Stimulated activated memory B cell treated with anti-CD40 and anti-IgM and Interleukin-4, amounts not matched to agents 10 μg/mL and 1 μg/mL and 100 μg/mL, for 72 hours (primary cell): ENCODE results near the gene NKX2-3.

Source experiments
- ATAC-seq: fragments of 150-1000 bp; cut with Tn5 transposase; 2 replicates; pipeline ENCODE4 v1.10.0; 2021
- H3K27ac Mint-ChIP-seq: one replicate; pipeline ENCODE4 v1.8.0; 2022; ENCODE audit warnings: mild to moderate bottlenecking, mixed read lengths
- H3K27me3 Mint-ChIP-seq: one replicate; pipeline ENCODE4 v1.8.0; 2022; ENCODE audit warnings: mixed read lengths
- H3K36me3 Mint-ChIP-seq: one replicate; pipeline ENCODE4 v1.8.0; 2022; ENCODE audit warnings: mixed read lengths
- H3K4me1 Mint-ChIP-seq: one replicate; pipeline ENCODE4 v1.8.0; 2022; ENCODE audit warnings: mixed read lengths
- H3K4me3 Mint-ChIP-seq: one replicate; pipeline ENCODE4 v1.8.0; 2022; ENCODE audit warnings: mild to moderate bottlenecking, moderate library complexity, mixed read lengths
- H3K9me3 Mint-ChIP-seq: one replicate; pipeline ENCODE4 v1.8.0; 2022; ENCODE audit warnings: mixed read lengths

The NKX2-3 gene

DNA sequence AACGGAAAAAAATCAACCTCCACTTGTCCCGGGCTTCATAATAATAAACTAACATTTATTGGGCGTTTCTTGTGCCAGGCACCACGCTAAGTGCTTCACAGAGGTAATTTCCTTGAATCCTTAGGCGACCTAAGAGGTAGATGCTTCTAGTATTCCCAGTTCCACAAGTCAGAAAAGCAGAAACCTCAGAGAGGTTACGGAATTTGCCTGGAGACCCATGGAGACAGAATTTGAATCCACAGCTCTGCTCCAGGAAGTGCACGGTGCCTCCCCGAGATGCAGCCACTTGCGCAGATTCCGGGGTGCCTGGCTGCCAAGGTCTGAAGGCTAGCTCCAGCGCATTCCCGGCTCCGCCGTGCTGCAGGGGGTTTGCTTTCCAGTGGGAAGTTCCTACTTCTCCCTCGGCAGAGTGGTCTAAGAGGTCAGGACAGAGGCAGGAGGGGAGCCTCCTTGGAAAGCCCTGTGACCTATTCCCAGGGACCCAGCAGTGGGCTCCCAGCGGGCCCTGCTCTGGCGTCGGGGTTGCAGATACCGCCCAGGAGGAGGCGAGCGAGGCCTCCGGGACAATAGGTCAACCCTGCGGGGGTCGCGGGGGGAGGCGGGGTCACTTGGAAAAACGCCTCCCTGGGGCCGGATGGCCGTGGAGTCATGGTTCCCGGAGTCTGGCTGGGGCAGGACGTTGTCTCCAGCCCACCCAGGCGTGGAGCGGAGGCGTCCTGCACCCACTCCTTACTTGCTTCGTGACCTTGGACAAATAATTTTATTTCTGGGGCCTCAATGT, 10.1 kb upstream of the NKX2-3 start:
- Mint-ChIP-seq H3K4me3 (peak overlapping the region; percentile 29), H3K4me1 (peaks cover 15% of the 10 kb centered on the region), H3K9me3 (peaks cover 4% of the 10 kb centered on the region), H3K36me3 (peaks cover 7% of the 10 kb centered on the region), H3K27me3 (peaks cover 96% of the 10 kb centered on the region), H3K27ac (no peak overlapping the region)
- no peak for ATAC-seq

DNA sequence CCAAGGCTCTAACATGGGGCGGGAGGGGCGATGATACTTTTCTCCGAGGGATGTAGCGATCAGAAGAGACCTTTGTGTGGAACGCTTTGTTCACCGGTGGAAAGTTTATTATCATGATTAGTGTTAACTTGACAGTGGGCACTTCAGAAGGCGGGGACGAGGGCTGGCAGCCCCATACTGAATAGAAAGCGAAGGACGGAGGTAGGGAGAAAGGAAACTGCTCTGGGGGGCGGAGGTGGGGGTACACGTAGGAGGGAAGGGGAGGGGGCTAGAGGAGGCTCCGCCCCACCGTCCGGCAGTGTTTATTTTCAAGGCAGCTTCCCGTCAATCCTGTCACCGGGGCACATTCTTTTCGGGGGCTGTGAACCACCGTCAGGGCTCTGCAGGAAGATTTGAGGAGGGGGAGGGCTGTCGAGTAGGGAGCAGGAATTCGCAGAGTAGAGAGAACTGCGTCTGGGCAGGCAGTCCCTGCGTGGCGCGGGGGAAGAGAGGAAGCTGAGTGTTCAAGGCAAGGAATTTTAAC, 9.4 kb upstream of the NKX2-3 start:
- no peak for ATAC-seq
- peaks cover 15% of the 10 kb centered on the region for H3K4me1 Mint-ChIP-seq
- H3K27ac Mint-ChIP-seq, result no peak overlapping the region
- H3K36me3 Mint-ChIP-seq, result peaks cover 7% of the 10 kb centered on the region
- H3K4me3 Mint-ChIP-seq, result peak overlapping the region; percentile 29
- H3K9me3 Mint-ChIP-seq, result peaks cover 4% of the 10 kb centered on the region
- H3K27me3 Mint-ChIP-seq, result peaks cover 96% of the 10 kb centered on the region

DNA sequence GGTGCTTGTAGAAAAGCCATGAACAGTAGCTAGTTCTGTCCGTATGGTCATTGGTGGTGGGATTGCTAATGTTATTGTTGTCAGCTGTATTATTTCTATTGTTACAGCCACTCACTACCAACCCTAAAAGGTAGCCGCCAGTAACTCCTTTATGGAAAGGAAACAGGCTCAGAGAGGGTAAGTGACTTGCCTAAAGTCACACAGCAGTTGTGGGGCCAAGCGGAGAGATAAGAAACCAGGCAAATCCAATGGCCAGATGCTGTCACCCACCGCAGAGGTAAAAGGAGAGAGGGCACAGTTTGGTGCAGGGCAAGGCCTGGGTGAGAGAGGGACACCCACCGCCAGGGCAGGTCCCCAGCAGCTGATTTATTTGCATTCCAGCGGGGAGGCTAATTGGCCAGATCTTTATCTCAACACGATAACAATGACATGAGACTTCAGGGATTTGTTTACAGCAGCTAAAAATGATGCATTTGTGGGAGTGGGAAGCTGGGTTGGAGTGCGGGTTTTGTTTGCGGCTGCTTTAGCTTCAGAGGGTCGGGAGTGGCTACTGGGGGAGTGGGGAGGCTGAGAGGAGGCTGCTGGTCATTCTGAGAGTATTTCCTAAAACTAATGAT, 8.6 kb upstream of the NKX2-3 start:
- Mint-ChIP-seq H3K27me3 (peaks cover 97% of the 10 kb centered on the region), H3K4me1 (peaks cover 15% of the 10 kb centered on the region), H3K27ac (no peak overlapping the region), H3K4me3 (no peak overlapping the region), H3K36me3 (peaks cover 7% of the 10 kb centered on the region), H3K9me3 (peaks cover 4% of the 10 kb centered on the region)
- no peak for ATAC-seq

DNA sequence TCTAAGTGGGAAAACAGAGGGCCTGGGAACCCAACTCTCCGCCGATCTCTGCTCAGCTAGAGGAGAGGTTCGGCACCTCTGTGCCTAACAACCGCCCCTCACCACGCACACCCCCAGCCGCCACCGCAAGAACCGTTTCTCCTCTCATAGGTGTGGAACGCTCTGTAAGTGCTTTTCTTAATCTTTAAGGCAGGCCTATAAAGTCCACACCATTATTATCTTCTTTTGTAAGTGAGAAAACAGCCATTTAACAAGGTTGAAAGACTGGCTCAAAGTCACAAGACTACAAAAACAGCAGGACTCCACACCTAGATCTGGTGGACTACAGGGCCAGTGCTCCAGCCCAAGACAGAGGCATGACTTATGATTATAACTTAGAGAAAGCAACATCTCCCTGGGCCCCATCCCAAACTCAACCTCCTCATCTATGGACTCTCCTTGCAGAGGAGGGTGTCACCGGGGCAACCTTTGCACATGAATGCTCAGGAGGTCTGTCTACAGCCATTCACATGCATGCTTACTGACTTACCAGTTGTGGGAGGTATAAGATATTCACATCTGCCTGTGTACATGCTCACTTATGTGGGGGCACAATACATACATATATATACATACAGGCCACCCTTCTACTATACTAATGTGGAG, 7.9 kb upstream of the NKX2-3 start:
- Mint-ChIP-seq H3K4me3 (no peak overlapping the region), H3K4me1 (peaks cover 17% of the 10 kb centered on the region), H3K27ac (no peak overlapping the region), H3K9me3 (peaks cover 4% of the 10 kb centered on the region), H3K27me3 (peaks cover 97% of the 10 kb centered on the region), H3K36me3 (peaks cover 7% of the 10 kb centered on the region)
- ATAC-seq, result no peak

DNA sequence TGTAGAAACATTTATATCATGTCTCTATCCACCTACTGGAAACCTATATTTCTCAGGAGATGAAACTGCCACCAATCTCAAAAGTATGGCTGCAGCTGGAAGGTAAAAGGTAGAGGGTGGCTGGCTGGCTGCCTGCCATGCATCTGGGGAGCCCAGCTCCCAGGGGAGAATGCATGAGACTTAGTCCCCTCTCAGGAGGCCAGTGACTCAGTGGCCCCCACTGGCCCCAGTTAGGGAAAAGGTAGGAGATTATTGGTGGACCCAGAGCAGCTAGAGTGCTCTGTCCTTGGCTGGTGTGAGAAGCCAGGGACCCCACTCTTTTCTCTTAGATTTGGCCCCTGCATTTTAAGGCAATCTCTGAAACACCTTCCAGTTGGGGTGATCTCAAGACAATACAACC, 6.8 kb upstream of the NKX2-3 start:
- Mint-ChIP-seq H3K27me3 (peaks cover 97% of the 10 kb centered on the region), H3K4me1 (peaks cover 27% of the 10 kb centered on the region), H3K27ac (no peak overlapping the region)

DNA sequence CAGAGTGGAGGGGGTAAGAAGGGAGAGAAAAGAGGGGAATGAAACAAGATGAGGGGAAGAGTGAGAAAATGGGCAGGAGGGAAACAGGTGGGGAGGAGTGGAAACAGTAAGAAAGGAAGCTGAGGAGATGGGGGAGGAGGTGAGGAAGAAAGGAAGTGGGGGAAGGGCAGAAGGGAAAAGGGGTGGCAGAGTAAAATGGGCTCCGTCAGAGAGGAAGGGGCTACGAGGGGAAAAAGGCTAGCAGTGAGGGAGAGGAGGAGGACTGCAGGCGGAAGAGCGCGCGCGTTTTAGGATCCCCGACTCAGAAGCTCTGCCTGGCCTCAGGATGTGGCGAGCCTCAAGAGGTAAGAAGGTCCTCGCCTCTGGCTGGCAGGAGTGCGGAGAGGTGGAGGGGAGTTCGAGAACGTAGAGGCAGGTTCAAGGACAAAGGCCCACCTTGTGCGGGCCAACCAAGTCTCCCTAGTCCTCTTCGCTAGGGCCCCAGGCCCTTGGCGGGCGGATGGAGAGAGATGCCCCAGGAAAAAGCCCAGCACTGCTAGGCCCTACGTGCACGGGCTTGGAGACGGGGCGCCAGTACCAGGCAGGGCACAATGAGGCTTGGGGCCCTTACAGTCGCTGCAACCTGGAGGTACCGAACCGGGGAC, 5.8 kb upstream of the NKX2-3 start:
- H3K27me3 Mint-ChIP-seq, result peaks cover 98% of the 10 kb centered on the region
- no peak overlapping the region for H3K4me3 Mint-ChIP-seq
- H3K36me3 Mint-ChIP-seq, result peaks cover 7% of the 10 kb centered on the region
- peaks cover 4% of the 10 kb centered on the region for H3K9me3 Mint-ChIP-seq
- H3K27ac Mint-ChIP-seq, result no peak overlapping the region
- H3K4me1 Mint-ChIP-seq, result peaks cover 35% of the 10 kb centered on the region
- no peak for ATAC-seq

More for the DNA sequence above, 6.8 kb upstream of the NKX2-3 start:
- no peak for ATAC-seq
- no peak overlapping the region for H3K4me3 Mint-ChIP-seq
- H3K9me3 Mint-ChIP-seq, result peaks cover 4% of the 10 kb centered on the region
- H3K36me3 Mint-ChIP-seq, result peaks cover 7% of the 10 kb centered on the region

DNA sequence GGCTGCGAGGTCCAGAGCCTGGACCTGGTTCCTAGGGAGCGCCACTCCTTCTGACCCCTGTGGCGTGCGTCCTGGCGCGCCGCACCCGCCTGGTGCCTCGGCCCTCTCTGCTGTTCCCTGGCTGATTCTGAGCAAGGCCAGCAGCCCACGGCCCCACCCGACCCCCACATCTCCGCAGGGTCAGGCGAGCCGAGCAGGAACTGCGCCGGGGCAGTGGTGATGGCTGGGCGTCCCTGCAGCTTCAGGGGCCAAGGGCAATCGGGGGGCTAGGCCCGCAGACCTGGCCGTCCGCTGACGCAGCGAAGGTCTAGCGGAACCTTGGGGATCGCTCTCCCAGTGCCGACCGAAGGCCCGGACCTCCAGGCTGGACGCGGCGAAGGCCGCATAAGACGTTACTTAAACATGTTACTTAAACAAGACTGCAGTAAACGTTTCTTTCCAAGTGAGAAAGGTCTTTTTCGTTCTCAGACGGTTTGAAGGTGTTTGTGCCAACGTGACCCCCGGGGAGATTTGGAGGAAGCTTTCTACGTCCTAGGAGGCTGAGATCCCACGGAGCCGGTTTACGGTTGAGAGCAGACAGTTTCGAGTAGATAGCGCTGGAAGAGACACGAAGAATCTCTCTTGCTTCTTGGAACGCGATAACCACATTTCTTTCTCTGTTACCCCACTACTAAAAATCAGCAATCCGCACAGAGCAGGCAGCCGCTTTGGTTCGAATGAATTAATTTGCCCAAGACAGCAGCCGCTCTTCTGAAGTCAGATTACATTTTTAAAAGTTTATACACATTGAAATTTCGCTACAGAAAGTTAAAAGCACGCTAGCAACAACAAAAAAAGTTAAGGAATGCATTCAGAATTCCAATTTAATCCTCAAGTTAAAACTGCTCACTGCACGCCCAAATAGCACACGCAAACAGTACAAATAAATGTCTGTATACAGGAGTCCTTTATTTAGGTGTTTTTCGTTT, 4.9 kb upstream of the NKX2-3 start:
- Mint-ChIP-seq H3K4me1 (peaks cover 44% of the 10 kb centered on the region), H3K27ac (no peak overlapping the region), H3K9me3 (peaks cover 4% of the 10 kb centered on the region), H3K36me3 (peaks cover 7% of the 10 kb centered on the region), H3K4me3 (no peak overlapping the region), H3K27me3 (peaks cover 98% of the 10 kb centered on the region)
- ATAC-seq, result no peak

DNA sequence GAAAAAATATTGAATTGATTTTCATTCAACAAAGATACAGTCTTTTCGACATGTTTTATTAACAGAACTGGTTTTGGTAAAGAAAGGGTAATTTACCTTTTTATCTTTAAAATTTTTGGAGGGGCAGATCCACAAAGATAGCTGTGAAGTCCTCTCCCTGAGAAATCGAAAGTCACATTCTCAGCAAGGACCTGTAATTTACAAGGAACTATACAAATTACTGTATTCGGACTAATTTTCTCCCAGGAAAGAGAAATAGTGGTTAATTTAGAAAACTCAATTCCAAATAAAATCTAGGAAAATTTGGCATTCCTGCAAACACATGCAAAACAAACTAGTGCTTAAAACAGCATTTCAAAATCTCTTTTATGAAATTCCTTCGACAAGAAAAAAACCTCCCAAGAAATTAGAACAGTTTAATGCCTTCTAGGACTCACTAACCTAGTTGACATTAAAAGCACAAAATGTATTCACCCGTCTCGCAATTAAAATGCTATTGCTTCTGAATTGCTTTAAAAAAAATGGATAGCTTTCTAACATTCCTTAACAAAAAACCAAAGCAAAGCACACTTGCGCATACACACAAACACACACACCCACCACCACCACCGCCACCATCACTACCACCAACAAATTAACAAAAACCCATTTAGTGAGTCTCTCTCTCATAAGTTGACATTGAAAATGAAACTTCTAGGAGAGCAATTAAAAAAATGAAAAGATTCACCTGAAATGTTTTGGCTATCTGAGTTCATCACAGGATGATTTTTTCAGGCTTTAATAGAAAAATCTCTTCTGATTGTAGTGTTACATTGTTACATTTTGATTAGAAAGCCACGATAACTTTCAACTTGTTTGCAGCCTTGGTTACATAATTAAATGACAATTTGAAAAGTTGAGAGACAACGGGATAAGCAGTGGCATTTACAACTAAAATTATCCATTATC, 4.0 kb upstream of the NKX2-3 start:
- H3K27me3 Mint-ChIP-seq, result peaks cover 98% of the 10 kb centered on the region
- peaks cover 4% of the 10 kb centered on the region for H3K9me3 Mint-ChIP-seq
- no peak overlapping the region for H3K4me3 Mint-ChIP-seq
- no peak overlapping the region for H3K27ac Mint-ChIP-seq
- ATAC-seq, result no peak
- peaks cover 7% of the 10 kb centered on the region for H3K36me3 Mint-ChIP-seq
- peaks cover 43% of the 10 kb centered on the region for H3K4me1 Mint-ChIP-seq

DNA sequence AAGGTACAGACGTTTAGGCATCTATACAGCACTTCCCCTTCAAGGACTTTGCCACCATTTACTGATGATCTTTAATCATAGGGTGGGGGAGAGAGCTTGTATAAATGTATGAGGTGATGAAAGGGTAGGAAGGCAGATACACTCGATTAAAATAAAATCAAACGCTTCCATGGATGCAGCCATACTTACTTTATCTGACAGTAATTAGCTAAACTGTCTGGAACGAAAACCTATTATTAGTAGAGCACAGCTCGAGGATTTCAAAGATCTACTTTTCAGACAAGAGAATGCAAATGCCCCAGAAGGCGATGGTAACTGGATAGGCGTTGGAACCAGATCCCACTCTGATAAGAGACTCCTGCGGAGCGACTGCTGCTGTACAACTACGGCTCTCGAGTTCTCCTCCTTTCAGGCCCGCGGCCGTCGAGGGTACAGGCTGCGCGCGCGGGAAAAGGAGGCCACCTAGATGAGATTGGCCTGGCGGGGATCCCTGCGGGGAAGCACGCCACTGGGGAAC, 3.1 kb upstream of the NKX2-3 start:
- Mint-ChIP-seq H3K4me3 (no peak overlapping the region), H3K4me1 (peaks cover 52% of the 10 kb centered on the region), H3K27ac (no peak overlapping the region), H3K36me3 (peaks cover 7% of the 10 kb centered on the region), H3K27me3 (peaks cover 98% of the 10 kb centered on the region), H3K9me3 (peaks cover 4% of the 10 kb centered on the region)
- ATAC-seq, result no peak

DNA sequence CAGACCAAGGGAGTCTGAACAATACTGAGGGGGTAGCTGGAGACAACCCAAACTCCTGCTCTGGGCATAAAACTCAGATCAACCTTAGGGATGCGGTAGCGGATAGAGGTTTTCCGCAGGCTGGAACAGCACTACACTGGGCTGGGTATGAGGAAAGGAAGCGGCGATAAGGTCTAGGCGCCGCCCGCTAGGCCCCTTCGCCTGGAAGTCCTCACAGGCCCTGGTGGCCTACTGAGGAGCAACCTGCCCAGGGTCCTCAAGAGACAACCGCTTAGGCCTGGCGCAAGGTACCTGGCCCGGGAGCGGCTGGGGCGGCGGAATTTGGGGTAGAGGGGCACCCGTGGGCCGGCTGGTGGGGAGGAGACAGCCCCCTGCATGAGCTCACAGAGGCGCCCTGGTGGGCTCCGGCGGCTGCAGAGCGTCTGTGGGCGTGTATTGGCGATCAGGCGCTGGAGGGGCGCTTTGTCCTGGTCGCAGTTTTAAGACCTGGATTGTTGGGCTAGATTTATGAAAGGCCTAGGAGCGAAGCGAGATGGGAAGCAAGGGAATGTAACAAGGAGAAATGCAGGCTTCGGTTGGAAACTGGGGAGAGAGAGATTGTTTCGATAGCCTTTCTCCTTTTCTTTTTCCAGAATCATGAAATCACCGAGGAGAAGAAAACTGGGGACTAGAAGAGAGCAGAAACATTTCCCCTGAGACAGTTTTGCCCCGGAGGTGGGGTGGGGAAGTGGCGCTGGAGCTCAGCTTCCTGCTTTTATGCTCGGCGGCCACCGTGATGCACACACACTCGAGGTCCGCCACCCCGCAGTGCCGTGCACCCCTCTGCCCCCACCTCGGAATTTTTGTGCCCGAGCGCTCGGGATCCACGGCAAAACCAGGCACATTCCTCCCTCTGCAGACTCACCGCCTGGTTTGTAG, 2.4 kb upstream of the NKX2-3 start:
- H3K9me3 Mint-ChIP-seq, result peaks cover 4% of the 10 kb centered on the region
- H3K27ac Mint-ChIP-seq, result no peak overlapping the region
- peak overlapping the region; percentile 22 for H3K4me3 Mint-ChIP-seq
- peaks cover 97% of the 10 kb centered on the region for H3K27me3 Mint-ChIP-seq
- no peak for ATAC-seq
- H3K4me1 Mint-ChIP-seq, result peaks cover 56% of the 10 kb centered on the region
- H3K36me3 Mint-ChIP-seq, result peaks cover 7% of the 10 kb centered on the region

DNA sequence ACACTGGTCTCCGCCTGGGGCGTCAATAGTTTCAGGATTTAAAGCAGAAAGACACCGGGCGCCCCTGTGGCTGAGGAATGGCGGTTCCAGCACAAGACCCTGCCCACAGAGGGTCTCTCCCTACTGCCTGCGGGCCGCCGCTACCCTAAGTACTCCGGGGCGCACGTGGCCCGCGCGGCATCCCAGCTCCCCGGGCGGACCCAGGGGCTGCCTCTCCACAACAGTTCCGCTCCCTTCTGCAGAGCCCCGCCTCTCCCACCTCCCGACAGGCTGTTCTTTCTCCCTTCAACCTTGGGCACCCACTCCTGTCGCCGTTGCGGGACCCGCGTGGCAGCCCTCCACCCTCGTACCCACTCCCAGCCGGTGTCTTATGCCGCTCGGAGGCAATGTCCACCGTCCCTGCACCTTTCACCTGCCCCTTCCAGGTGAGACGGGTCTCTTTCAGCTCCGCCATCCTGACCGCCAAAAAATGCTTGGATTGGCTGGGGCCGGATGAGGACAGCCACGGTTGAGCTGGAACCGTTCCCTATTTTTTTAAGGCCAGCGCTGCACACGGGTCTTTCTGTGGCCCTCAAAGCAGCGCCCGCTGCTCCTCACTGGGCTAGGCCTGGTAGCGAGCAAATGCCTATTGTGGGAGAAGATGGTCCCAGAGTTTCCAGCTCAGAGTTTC, 1.6 kb upstream of the NKX2-3 start:
- ATAC-seq, result no peak
- H3K27ac Mint-ChIP-seq, result no peak overlapping the region
- peaks cover 62% of the 10 kb centered on the region for H3K4me1 Mint-ChIP-seq
- H3K36me3 Mint-ChIP-seq, result peaks cover 7% of the 10 kb centered on the region
- H3K9me3 Mint-ChIP-seq, result peaks cover 4% of the 10 kb centered on the region
- peaks cover 97% of the 10 kb centered on the region for H3K27me3 Mint-ChIP-seq
- peak overlapping the region; percentile 22 for H3K4me3 Mint-ChIP-seq
